ENCODE results near the gene PRRX2.

GRCh38 chr9:129719135-129719534 is 53.7 kb downstream of the PRRX2 start:
- TF ChIP-seq CTCF (tag by site-specific recombination; IDR thresholded peaks at IDR 0.05) (no peak), ZNF501 (tag by site-specific recombination; IDR thresholded peaks at IDR 0.05) (no peak), ZNF274 (IDR thresholded peaks at IDR 0.05; ENCODE audit: low read length) (no peak), ZNF274 (tag by site-specific recombination; IDR thresholded peaks at IDR 0.05; ENCODE audit: borderline replicate concordance) (no peak), ZNF239 (tag by site-specific recombination; IDR thresholded peaks at IDR 0.05) (no peak), ZNF768 (tag by site-specific recombination; IDR thresholded peaks at IDR 0.05) (no peak), PATZ1 (tag by site-specific recombination; IDR thresholded peaks at IDR 0.05) (no peak), ZNF138 (tag by site-specific recombination; IDR thresholded peaks at IDR 0.05; ENCODE audit: borderline replicate concordance) (no peak), ZBTB1 (tag by site-specific recombination; IDR thresholded peaks at IDR 0.05) (no peak), MYNN (tag by site-specific recombination; IDR thresholded peaks at IDR 0.05; ENCODE audit: borderline replicate concordance) (no peak), ZNF529 (tag by site-specific recombination; IDR thresholded peaks at IDR 0.05; ENCODE audit: insufficient replicate concordance) (no peak), ZNF548 (tag by site-specific recombination; IDR thresholded peaks at IDR 0.05) (no peak), ZBTB20 (tag by site-specific recombination; IDR thresholded peaks at IDR 0.05) (no peak)

All from HEK293 (cell line).